CD4-positive, alpha-beta T cell (primary cell): ENCODE measurements around the gene NUBPL. TPM values are rescaled to one million over a fixed set of nuclear protein-coding genes. Genes with fewer than 3 reads are reported as not detected.

Experiments used
- ATAC-seq: fragments of 200-7000 bp; cut with Tn5 transposase; one replicate; pipeline ENCODE4 v1.10.0; 2022; ENCODE audit warnings: mild to moderate bottlenecking; ENCODE audit not compliant: poor library complexity
- CTCF ChIA-PET: fragments of 350-600 bp; sonication (Branson Sonifier 250); formaldehyde crosslinking; loops from one replicate; lab custom pipeline; 2021; ENCODE audit warnings: antibody characterized with exemption, inconsistent platforms; lab: Charles Lee
- POLR2A ChIA-PET: fragments of 350-600 bp; sonication (Branson Sonifier 250); formaldehyde crosslinking; loops from one replicate; lab custom pipeline; 2021; ENCODE audit warnings: antibody characterized with exemption, inconsistent platforms; lab: Charles Lee
- DNase-seq, 14 experiments: peaks; one replicate each; pipeline ENCODE4 v3.0.0-alpha.2; 2013 to 2020; ENCODE audit warnings: mixed read lengths in 2 of 14
- H3K27ac ChIP-seq, 2 donors: one replicate each; pipeline versions ENCODE4 v1.5.1 to v1.7.0; 2013; ENCODE audit warnings: low read length in 2 of 2, low read depth in 1 of 2, mild to moderate bottlenecking in 1 of 2
- H3K27me3 ChIP-seq, 2 experiments: 1 replicate in 1 of 2; 2 replicates in 1 of 2; pipeline versions ENCODE4 v1.6.1 to v1.7.0; 2013; ENCODE audit warnings: low read length in 2 of 2, control low read depth in 1 of 2, mild to moderate bottlenecking in 1 of 2, moderate library complexity in 1 of 2; ENCODE audit not compliant: insufficient read depth in 2 of 2, control insufficient read depth in 1 of 2
- H3K36me3 ChIP-seq: one replicate; pipeline ENCODE4 v1.6.1; 2013; ENCODE audit warnings: low read length, control low read depth; ENCODE audit not compliant: insufficient read depth
- H3K4me1 ChIP-seq: one replicate; pipeline ENCODE4 v1.6.1; 2013; ENCODE audit warnings: low read length, control low read depth; ENCODE audit not compliant: insufficient read depth
- H3K4me3 ChIP-seq: one replicate; pipeline ENCODE4 v1.5.1; 2013; ENCODE audit warnings: mild to moderate bottlenecking, low read length, moderate library complexity
- H3K9me3 ChIP-seq, 2 experiments: 1 replicate in 1 of 2; 2 replicates in 1 of 2; pipeline versions ENCODE4 v1.6.1 to v1.7.0; 2013; ENCODE audit warnings: low read length in 2 of 2, mild to moderate bottlenecking in 2 of 2, control low read depth in 1 of 2, moderate library complexity in 1 of 2; ENCODE audit not compliant: control insufficient read depth in 1 of 2, insufficient read depth in 1 of 2
- H3K27ac Mint-ChIP-seq: one replicate; pipeline ENCODE4 v1.8.0; 2020; ENCODE audit warnings: mixed read lengths
- H3K27me3 Mint-ChIP-seq: one replicate; pipeline ENCODE4 v1.8.0; 2021; ENCODE audit warnings: mixed read lengths
- H3K36me3 Mint-ChIP-seq: one replicate; pipeline ENCODE4 v1.8.0; 2021; ENCODE audit warnings: low read depth, mixed read lengths
- H3K4me1 Mint-ChIP-seq: one replicate; pipeline ENCODE4 v1.8.0; 2021; ENCODE audit warnings: low read depth, mixed read lengths
- H3K4me3 Mint-ChIP-seq: one replicate; pipeline ENCODE4 v1.8.0; 2020; ENCODE audit warnings: mild to moderate bottlenecking, mixed read lengths
- H3K9me3 Mint-ChIP-seq: one replicate; pipeline ENCODE4 v1.8.0; 2020; ENCODE audit warnings: mixed read lengths
- intact Hi-C, 2 experiments: fragments of 100-400 bp; cut with DNase I in 1 of 2; cut with micrococcal nuclease in 1 of 2; formaldehyde crosslinking; loops; one replicate each; pipeline versions ENCODE4 v1.15.1 to v1.9.0; 2023 to 2025; cut with DNase I, micrococcal nuclease
- total RNA-seq, 174 experiments: library from RNA in 2 of 174; stranded (reverse) in 2 of 174; gene quantifications; one replicate each; pipeline ENCODE4 v1.2.3 and lab custom pipeline; 2021 to 2026
- TF ChIP-seq, protein P1 (sequence below): fragments of 200-600 bp; IDR thresholded peaks from one replicate; pipeline ENCODE4 v1.8.0; 2022; ENCODE audit warnings: antibody characterized with exemption, mild to moderate bottlenecking

The NUBPL gene
- total RNA-seq, 2 experiments from 2014 or later, result 7.2 to 8.2 TPM

- ChIA-PET CTCF (interaction anchor here (1.0 kb wide), 1 partner anchor 80 kb away, joined by 3 read pairs; no protein-coding TSS in a partner anchor), POLR2A (no interaction called here)
These were observed 29.0 kb downstream of the NUBPL start for GRCh38 chr14:31590206-31590605.

GRCh38 chr14:31592122-31592521 is 30.9 kb downstream of the NUBPL start:
- TF ChIP-seq, protein P1, sequence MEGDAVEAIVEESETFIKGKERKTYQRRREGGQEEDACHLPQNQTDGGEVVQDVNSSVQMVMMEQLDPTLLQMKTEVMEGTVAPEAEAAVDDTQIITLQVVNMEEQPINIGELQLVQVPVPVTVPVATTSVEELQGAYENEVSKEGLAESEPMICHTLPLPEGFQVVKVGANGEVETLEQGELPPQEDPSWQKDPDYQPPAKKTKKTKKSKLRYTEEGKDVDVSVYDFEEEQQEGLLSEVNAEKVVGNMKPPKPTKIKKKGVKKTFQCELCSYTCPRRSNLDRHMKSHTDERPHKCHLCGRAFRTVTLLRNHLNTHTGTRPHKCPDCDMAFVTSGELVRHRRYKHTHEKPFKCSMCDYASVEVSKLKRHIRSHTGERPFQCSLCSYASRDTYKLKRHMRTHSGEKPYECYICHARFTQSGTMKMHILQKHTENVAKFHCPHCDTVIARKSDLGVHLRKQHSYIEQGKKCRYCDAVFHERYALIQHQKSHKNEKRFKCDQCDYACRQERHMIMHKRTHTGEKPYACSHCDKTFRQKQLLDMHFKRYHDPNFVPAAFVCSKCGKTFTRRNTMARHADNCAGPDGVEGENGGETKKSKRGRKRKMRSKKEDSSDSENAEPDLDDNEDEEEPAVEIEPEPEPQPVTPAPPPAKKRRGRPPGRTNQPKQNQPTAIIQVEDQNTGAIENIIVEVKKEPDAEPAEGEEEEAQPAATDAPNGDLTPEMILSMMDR, result no peak
- H3K4me3 ChIP-seq, result no peak overlapping the region
- no peaks in the 10 kb centered on the region for H3K36me3 ChIP-seq
- no peaks in the 10 kb centered on the region for H3K4me1 ChIP-seq
- CTCF ChIA-PET, result no interaction called here
- Mint-ChIP-seq H3K4me1 (no peaks in the 10 kb centered on the region), H3K36me3 (peaks cover 23% of the 10 kb centered on the region), H3K27me3 (no peaks in the 10 kb centered on the region), H3K4me3 (no peak overlapping the region), H3K9me3 (no peaks in the 10 kb centered on the region), H3K27ac (no peak overlapping the region)
- ATAC-seq (no peak), DNase-seq (no peak)
- intact Hi-C loops, result no loop called here
- H3K9me3 ChIP-seq, result no peaks in the 10 kb centered on the region
- no peaks in the 10 kb centered on the region for H3K27me3 ChIP-seq
- H3K27ac ChIP-seq, result no peak overlapping the region
- POLR2A ChIA-PET, result no interaction called here

More at GRCh38 chr14:31590206-31590605, 29.0 kb downstream of the NUBPL start:
- Histone ChIP-seq H3K36me3 (no peaks in the 10 kb centered on the region), H3K27me3 (no peaks in the 10 kb centered on the region), H3K4me1 (no peaks in the 10 kb centered on the region), H3K27ac (no peak overlapping the region), H3K4me3 (no peak overlapping the region), H3K9me3 (no peaks in the 10 kb centered on the region)
- H3K9me3 Mint-ChIP-seq, result no peaks in the 10 kb centered on the region
- H3K27ac Mint-ChIP-seq, result no peak overlapping the region
- no peak for ATAC-seq
- TF ChIP-seq, protein P1, result no peak
- peaks cover 31% of the 10 kb centered on the region for H3K36me3 Mint-ChIP-seq
- no peaks in the 10 kb centered on the region for H3K27me3 Mint-ChIP-seq
- DNase-seq, result no peak
- no peaks in the 10 kb centered on the region for H3K4me1 Mint-ChIP-seq
- intact Hi-C loops, result no loop called here
- H3K4me3 Mint-ChIP-seq, result no peak overlapping the region

GRCh38 chr14:31592631-31593030 is 31.4 kb downstream of the NUBPL start:
- Mint-ChIP-seq H3K27ac (no peak overlapping the region), H3K9me3 (no peaks in the 10 kb centered on the region), H3K27me3 (no peaks in the 10 kb centered on the region), H3K4me1 (no peaks in the 10 kb centered on the region), H3K4me3 (no peak overlapping the region), H3K36me3 (peaks cover 26% of the 10 kb centered on the region)
- CTCF ChIA-PET, result no interaction called here
- TF ChIP-seq, protein P1, result no peak
- DNase-seq (no peak), ATAC-seq (no peak)
- intact Hi-C loops, result no loop called here
- Histone ChIP-seq H3K4me3 (no peak overlapping the region), H3K4me1 (no peaks in the 10 kb centered on the region), H3K9me3 (no peaks in the 10 kb centered on the region), H3K27me3 (no peaks in the 10 kb centered on the region), H3K36me3 (no peaks in the 10 kb centered on the region), H3K27ac (no peak overlapping the region)
- POLR2A ChIA-PET, result no interaction called here
